MCF 10A (cell line): Measurements from ENCODE around the gene ARSG. TPM values are rescaled to one million over a fixed set of nuclear protein-coding genes. Genes with fewer than 3 reads are reported as not detected.
A peak's percentile ranks its signal among the peaks of the same experiment; 100 is the strongest.

Experiments used
- BruUV-seq: library from RNA; stranded (reverse); fragments of 400-500 nt; replicated peaks from 2 replicates; lab custom pipeline; 2021; lab: Mats Ljungman, UMichigan
- CTCF ChIA-PET: fragments of 300-600 bp; sonication (Branson Sonifier 250); formaldehyde crosslinking; extraction: SDS; loops from one replicate; lab custom pipeline; 2021; ENCODE audit warnings: antibody characterized with exemption, inconsistent platforms; lab: Yijun Ruan, JAX
- POLR2A ChIA-PET: fragments of 300-600, 350-650 bp; sonication (Branson Sonifier 250); formaldehyde crosslinking; extraction: SDS; loops from one replicate; lab custom pipeline; 2020; ENCODE audit warnings: antibody characterized with exemption, inconsistent platforms; lab: Yijun Ruan, JAX
- DNase-seq: peaks from one replicate; pipeline ENCODE4 v3.0.0-alpha.2; 2018; ENCODE audit not compliant: unreplicated experiment
- H3K27ac Mint-ChIP-seq: one replicate; pipeline ENCODE4 v1.8.0; 2022; ENCODE audit warnings: mild to moderate bottlenecking, low read depth, mixed read lengths; ENCODE audit not compliant: unreplicated experiment
- H3K27me3 Mint-ChIP-seq: one replicate; pipeline ENCODE4 v1.8.0; 2022; ENCODE audit warnings: mixed read lengths; ENCODE audit not compliant: insufficient read depth, unreplicated experiment
- H3K36me3 Mint-ChIP-seq: one replicate; pipeline ENCODE4 v1.8.0; 2022; ENCODE audit warnings: mild to moderate bottlenecking, moderate library complexity, mixed read lengths; ENCODE audit not compliant: insufficient read depth, unreplicated experiment
- H3K4me1 Mint-ChIP-seq: one replicate; pipeline ENCODE4 v1.8.0; 2022; ENCODE audit warnings: mixed read lengths; ENCODE audit not compliant: insufficient read depth, unreplicated experiment
- H3K4me3 Mint-ChIP-seq: one replicate; pipeline ENCODE4 v1.8.0; 2022; ENCODE audit warnings: mild to moderate bottlenecking, moderate library complexity, mixed read lengths; ENCODE audit not compliant: unreplicated experiment
- H3K9me3 Mint-ChIP-seq: one replicate; pipeline ENCODE4 v1.8.0; 2022; ENCODE audit warnings: mixed read lengths; ENCODE audit not compliant: unreplicated experiment
- intact Hi-C: fragments of 100-400 bp; cut with micrococcal nuclease; formaldehyde crosslinking; loops from 2 replicates; pipeline ENCODE4 v1.14.1; 2022
- total RNA-seq: library from RNA; stranded (reverse); gene quantifications from 2 replicates; pipeline ENCODE4 v1.2.3, GENCODE V29; 2022
- TF ChIP-seq, protein P1 (sequence below): fragments of 200-600 bp; IDR thresholded peaks from one replicate; pipeline ENCODE4 v1.8.0; 2022; ENCODE audit warnings: antibody characterized with exemption, mild to moderate bottlenecking; ENCODE audit not compliant: unreplicated experiment

The ARSG gene
- total RNA-seq, 1 experiment from 2014 or later: 5.9 TPM

DNA sequence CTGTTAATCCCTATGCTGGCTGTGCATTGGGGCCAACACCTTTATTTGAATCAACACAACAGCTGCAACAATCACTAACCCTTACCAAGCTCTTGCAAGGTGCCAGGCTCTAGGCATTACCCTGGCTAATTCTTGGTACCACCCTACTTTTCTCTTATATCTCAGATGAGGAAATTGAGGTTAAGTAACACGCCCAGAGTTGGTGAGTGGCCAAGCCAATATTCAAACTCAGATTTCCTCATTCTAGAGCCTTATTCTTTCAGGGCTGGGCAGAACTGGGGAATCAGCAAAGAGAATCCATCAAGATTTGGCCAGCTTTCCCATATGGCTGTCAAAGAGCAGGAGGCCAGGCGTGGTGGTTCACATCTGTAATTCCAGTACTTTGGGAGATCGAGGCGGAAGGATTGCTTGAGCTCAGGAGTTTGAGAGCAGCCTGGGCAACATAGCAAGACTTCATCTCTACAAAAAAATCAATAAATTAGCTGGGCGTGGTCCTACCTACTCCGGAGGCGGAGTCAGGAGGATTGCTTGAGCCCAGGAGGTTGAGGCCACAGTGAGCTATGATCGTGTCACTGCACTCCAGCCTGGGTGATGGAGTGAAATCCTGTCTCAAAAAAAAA, 23.7 kb downstream of the ARSG start:
- H3K9me3 Mint-ChIP-seq: no peaks in the 10 kb centered on the region
- BruUV-seq: no TSS peak
- no peak overlapping the region for H3K4me3 Mint-ChIP-seq
- no peaks in the 10 kb centered on the region for H3K36me3 Mint-ChIP-seq
- no peaks in the 10 kb centered on the region for H3K27me3 Mint-ChIP-seq
- no peak overlapping the region for H3K27ac Mint-ChIP-seq
- H3K4me1 Mint-ChIP-seq: peaks cover 19% of the 10 kb centered on the region
- ChIA-PET CTCF (interaction anchor here (0.6 to 1.0 kb wide), 2 partner anchors 83 to 122 kb away, joined by 3 to 5 read pairs; no protein-coding TSS in a partner anchor), POLR2A (no interaction called here)
- intact Hi-C loops: no loop called here
- TF ChIP-seq, protein P1, sequence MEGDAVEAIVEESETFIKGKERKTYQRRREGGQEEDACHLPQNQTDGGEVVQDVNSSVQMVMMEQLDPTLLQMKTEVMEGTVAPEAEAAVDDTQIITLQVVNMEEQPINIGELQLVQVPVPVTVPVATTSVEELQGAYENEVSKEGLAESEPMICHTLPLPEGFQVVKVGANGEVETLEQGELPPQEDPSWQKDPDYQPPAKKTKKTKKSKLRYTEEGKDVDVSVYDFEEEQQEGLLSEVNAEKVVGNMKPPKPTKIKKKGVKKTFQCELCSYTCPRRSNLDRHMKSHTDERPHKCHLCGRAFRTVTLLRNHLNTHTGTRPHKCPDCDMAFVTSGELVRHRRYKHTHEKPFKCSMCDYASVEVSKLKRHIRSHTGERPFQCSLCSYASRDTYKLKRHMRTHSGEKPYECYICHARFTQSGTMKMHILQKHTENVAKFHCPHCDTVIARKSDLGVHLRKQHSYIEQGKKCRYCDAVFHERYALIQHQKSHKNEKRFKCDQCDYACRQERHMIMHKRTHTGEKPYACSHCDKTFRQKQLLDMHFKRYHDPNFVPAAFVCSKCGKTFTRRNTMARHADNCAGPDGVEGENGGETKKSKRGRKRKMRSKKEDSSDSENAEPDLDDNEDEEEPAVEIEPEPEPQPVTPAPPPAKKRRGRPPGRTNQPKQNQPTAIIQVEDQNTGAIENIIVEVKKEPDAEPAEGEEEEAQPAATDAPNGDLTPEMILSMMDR: no peak
- DNase-seq: peak; percentile 52

DNA sequence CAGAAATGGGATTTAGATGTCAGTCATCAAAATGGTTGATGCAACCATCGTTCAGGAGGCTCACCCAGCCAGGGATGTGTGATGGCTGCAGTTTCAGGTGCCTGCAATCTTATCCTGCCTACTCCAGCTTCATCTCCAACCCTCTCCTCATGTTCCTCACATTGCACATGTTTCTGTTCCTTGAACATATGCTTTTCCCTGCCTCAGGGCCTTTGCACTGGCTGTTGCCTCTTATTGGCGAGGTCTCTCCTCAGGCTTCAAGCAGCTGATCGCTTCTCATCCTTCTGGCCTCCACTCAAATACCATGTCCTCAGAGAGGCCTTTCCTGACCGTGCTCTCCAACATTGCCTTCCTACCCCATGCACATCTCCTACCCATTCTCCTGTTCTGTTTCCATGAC, 24.6 kb downstream of the ARSG start:
- DNase-seq: no peak
- no peak overlapping the region for H3K27ac Mint-ChIP-seq
- no TSS peak for BruUV-seq
- TF ChIP-seq, protein P1: no peak
- H3K4me3 Mint-ChIP-seq: no peak overlapping the region
- H3K9me3 Mint-ChIP-seq: no peaks in the 10 kb centered on the region
- ChIA-PET POLR2A (no interaction called here), CTCF (no interaction called here)
- H3K36me3 Mint-ChIP-seq: no peaks in the 10 kb centered on the region
- H3K4me1 Mint-ChIP-seq: peaks cover 19% of the 10 kb centered on the region
- intact Hi-C loops: no loop called here
- no peaks in the 10 kb centered on the region for H3K27me3 Mint-ChIP-seq

DNA sequence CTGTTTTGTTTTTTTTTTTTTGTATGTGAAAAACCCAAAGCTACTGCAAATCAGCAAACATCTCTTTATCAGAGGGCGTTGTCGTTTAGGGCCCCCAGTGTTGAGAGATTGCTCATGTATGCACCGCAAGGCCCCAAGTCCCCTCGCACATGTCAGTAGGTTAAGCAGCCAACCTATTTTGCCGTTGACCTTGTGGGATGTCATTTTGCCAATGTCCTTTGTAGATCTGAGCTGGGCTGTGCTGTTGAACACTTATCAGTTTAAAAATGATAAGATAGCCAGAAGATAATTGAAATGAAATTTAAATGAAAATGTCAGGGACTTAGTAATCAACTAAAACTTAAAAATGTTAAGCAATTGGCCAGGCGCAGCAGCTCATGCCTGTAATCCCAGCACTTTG, 26.2 kb downstream of the ARSG start:
- Mint-ChIP-seq H3K27me3 (no peaks in the 10 kb centered on the region), H3K4me3 (no peak overlapping the region), H3K27ac (no peak overlapping the region), H3K9me3 (no peaks in the 10 kb centered on the region), H3K36me3 (no peaks in the 10 kb centered on the region), H3K4me1 (peaks cover 19% of the 10 kb centered on the region)
- POLR2A ChIA-PET: interaction anchor here (1.0 kb wide), 1 partner anchor 118 kb away, joined by 3 read pairs; no protein-coding TSS in a partner anchor
- CTCF ChIA-PET: interaction anchor here (0.7 kb wide), 1 partner anchor 433 kb away, joined by 3 read pairs; no protein-coding TSS in a partner anchor
- no TSS peak for BruUV-seq
- intact Hi-C loops: no loop called here
- TF ChIP-seq, protein P1: no peak
- no peak for DNase-seq

DNA sequence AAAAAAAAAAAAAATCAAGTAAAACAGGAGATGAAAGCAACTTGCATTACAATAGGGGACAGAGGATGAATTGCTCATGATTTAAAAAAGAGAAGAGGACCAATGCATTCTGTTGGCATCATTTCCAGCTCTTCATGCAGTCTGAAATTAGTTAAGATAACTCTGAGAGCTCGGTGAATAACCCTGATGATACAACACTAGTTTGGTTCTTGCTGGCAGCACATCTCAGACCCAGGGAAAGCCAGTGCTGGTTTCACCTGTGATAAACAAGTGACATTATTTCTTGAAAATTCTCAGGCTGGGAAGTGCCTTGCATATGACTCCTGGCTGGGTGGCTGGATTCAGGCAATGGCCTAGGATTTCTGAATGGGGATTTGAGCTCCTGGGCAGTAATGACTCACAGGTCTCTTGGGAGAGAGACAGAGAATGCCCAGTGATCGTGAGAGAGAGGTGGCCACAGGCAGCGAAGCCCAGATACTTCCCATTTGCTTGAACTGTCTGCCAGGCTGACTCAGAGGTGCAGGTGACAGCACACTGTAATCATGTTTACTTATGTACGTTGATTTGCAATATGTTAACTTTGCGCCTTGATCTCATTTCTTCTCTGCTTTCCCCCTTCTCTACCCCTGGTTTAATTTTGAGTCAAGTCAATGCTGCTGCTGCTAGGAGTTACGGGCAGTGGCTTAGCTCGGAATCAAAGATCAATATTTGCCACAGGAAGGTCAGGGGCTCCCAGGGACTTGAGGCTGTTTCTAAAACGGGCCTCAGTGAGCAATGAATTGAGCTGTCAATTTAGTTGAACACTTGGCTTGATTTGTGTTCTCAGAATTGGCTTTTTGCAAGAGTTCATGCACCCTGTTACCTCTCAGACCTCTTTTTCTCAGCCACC, 27.1 kb downstream of the ARSG start:
- Mint-ChIP-seq H3K27ac (no peak overlapping the region), H3K27me3 (no peaks in the 10 kb centered on the region), H3K4me1 (peaks cover 15% of the 10 kb centered on the region), H3K4me3 (no peak overlapping the region), H3K36me3 (no peaks in the 10 kb centered on the region), H3K9me3 (no peaks in the 10 kb centered on the region)
- DNase-seq: peak; percentile 92
- POLR2A ChIA-PET: interaction anchor here (0.7 to 1.0 kb wide), 2 partner anchors 117 to 161 kb away, joined by 3 read pairs; no protein-coding TSS in a partner anchor
- no TSS peak for BruUV-seq
- TF ChIP-seq, protein P1: no peak
- intact Hi-C loops: no loop called here
- CTCF ChIA-PET: interaction anchor here (0.7 kb wide), 1 partner anchor 432 kb away, joined by 3 read pairs; no protein-coding TSS in a partner anchor
